Neutrophil (primary cell): ENCODE results near the gene COL24A1.

Source experiments
- H3K27ac ChIP-seq: fragments of 200-600 bp; sonication (generic); 2 replicates; pipeline ENCODE4 v1.5.1; 2016; ENCODE audit warnings: mild to moderate bottlenecking, moderate library complexity
- H3K27me3 ChIP-seq: fragments of 200-600 bp; sonication (generic); 2 replicates; pipeline ENCODE4 v1.6.0; 2016; ENCODE audit warnings: mild to moderate bottlenecking
- H3K36me3 ChIP-seq: fragments of 200-600 bp; sonication (generic); 2 replicates; pipeline ENCODE4 v1.5.1; 2017
- H3K4me1 ChIP-seq, 2 experiments: fragments of 200-600 bp in 1 of 2; sonication (generic) in 1 of 2; 1 replicate in 1 of 2; 2 replicates in 1 of 2; pipeline versions ENCODE4 v1.5.1 to v1.6.1; 2013 to 2016; ENCODE audit warnings: low read depth in 1 of 2, low read length in 1 of 2, mild to moderate bottlenecking in 1 of 2, moderate library complexity in 1 of 2; ENCODE audit not compliant: control insufficient read depth in 1 of 2, insufficient read depth in 1 of 2
- H3K4me3 ChIP-seq, 2 experiments: fragments of 200-600 bp in 1 of 2; sonication (generic) in 1 of 2; 1 replicate in 1 of 2; 2 replicates in 1 of 2; pipeline ENCODE4 v1.5.1; 2013 to 2016; ENCODE audit warnings: low read depth in 1 of 2, low read length in 1 of 2, mild to moderate bottlenecking in 1 of 2, moderate library complexity in 1 of 2
- H3K9me3 ChIP-seq: fragments of 200-600 bp; sonication (generic); 2 replicates; pipeline ENCODE4 v1.5.1; 2016
- CTCF ChIP-seq: fragments of 200-600 bp; sonication (generic); IDR thresholded peaks from 2 replicates; pipeline ENCODE4 v1.5.1; 2016; ENCODE audit warnings: antibody characterized with exemption

Gene COL24A1

GRCh38 chr1:86035101-86035500 is 121.5 kb downstream of the COL24A1 start:
- Histone ChIP-seq H3K27ac (no peak overlapping the region), H3K4me3 (no peak overlapping the region), H3K4me1 (no peaks in the 10 kb centered on the region), H3K27me3 (no peaks in the 10 kb centered on the region), H3K36me3 (no peaks in the 10 kb centered on the region), H3K9me3 (no peaks in the 10 kb centered on the region)
- TF ChIP-seq CTCF, result no peak

- no peak for TF ChIP-seq CTCF
- H3K9me3 ChIP-seq, result no peaks in the 10 kb centered on the region
- no peak overlapping the region for H3K4me3 ChIP-seq
- no peaks in the 10 kb centered on the region for H3K27me3 ChIP-seq
- no peaks in the 10 kb centered on the region for H3K4me1 ChIP-seq
- H3K36me3 ChIP-seq, result no peaks in the 10 kb centered on the region
- no peak overlapping the region for H3K27ac ChIP-seq
Measured at GRCh38 chr1:86030180-86030579, 126.4 kb downstream of the COL24A1 start.

- Histone ChIP-seq H3K9me3 (no peaks in the 10 kb centered on the region), H3K4me3 (no peak overlapping the region), H3K27me3 (no peaks in the 10 kb centered on the region), H3K36me3 (no peaks in the 10 kb centered on the region), H3K4me1 (no peaks in the 10 kb centered on the region), H3K27ac (no peak overlapping the region)
- TF ChIP-seq CTCF, result no peak
Measured at GRCh38 chr1:86018283-86018923, 138.2 kb downstream of the COL24A1 start.

GRCh38 chr1:86016076-86016759 is 140.4 kb downstream of the COL24A1 start:
- Histone ChIP-seq H3K27me3 (no peaks in the 10 kb centered on the region), H3K4me1 (no peaks in the 10 kb centered on the region), H3K4me3 (no peak overlapping the region), H3K27ac (no peak overlapping the region), H3K36me3 (no peaks in the 10 kb centered on the region), H3K9me3 (no peaks in the 10 kb centered on the region)
- TF ChIP-seq CTCF, result no peak

GRCh38 chr1:86015375-86015774 is 141.2 kb downstream of the COL24A1 start:
- no peak overlapping the region for H3K27ac ChIP-seq
- no peaks in the 10 kb centered on the region for H3K4me1 ChIP-seq
- H3K9me3 ChIP-seq, result no peaks in the 10 kb centered on the region
- no peaks in the 10 kb centered on the region for H3K36me3 ChIP-seq
- no peaks in the 10 kb centered on the region for H3K27me3 ChIP-seq
- TF ChIP-seq CTCF, result no peak
- H3K4me3 ChIP-seq, result no peak overlapping the region
